HG03139 (cell line): ENCODE measurements around the gene LRRC25.
A peak's percentile ranks its signal among the peaks of the same experiment; 100 is the strongest.
"Not testable (repeated sequence)": the region's sequence is repeated elsewhere in the genome, so short reads cannot be mapped to it uniquely, and the experiment has no call there.

Source experiments
- ATAC-seq: cut with Tn5 transposase; IDR thresholded peaks from one replicate; pipeline ENCODE4 v1.9.1; 2021; ENCODE audit not compliant: unreplicated experiment

The LRRC25 gene

DNA sequence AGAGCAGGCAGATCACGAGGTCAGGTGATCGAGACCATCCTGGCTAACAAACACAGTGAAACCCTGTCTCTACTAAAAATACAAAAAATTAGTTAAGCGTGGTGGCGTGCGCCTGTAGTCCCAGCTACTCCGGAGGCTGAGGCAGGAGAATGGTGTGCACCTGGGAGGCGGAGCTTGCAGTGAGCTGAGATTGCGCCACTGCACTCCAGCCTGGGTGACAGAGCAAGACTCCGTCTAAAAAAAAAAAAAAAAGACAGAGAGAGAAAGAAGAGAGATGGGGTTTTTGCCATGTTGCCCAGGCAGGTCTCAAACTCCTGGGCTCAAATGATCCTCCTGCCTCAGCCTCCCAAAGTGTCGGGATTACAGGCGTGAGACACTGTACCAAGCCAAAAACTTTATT lies 8.3 kb upstream of the LRRC25 start:
- ATAC-seq, result not testable (repeated sequence)

DNA sequence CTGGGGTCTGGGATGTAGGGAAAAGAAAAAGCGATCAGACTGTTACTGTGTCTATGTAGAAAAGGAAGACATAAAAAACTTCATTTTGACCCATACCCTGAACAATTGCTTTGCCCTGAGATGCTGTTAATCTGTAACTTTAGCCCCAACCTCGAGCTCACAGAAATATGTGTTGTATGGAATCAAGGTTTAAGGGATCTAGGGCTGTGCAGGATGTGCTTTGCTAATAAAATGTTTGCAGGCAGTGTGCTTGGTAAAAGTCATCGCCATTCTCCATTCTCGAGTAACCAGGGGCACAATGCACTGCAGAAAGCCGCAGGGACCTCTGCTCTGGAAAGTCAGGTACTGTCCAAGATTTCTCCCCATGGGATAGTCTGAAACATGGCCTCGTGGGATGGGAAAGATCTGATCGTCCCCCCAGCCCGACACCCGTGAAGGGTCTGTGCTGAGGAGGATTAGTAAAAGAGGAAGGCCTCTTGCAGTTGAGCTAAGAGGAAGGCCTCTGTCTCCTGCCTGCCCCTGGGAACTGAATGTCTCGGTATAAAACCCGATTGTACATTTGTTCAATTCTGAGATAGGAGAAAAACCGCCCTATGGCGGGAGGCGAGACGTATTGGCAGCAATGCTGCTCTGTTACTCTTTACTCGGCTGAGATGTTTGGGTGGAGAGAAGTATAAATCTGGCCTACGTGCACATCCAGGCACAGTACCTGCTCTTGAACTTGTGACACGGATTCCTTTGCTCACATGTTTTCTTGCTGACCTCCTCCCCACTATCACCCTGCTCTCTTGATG lies 5.2 kb upstream of the LRRC25 start:
- ATAC-seq, result not testable (repeated sequence)

DNA sequence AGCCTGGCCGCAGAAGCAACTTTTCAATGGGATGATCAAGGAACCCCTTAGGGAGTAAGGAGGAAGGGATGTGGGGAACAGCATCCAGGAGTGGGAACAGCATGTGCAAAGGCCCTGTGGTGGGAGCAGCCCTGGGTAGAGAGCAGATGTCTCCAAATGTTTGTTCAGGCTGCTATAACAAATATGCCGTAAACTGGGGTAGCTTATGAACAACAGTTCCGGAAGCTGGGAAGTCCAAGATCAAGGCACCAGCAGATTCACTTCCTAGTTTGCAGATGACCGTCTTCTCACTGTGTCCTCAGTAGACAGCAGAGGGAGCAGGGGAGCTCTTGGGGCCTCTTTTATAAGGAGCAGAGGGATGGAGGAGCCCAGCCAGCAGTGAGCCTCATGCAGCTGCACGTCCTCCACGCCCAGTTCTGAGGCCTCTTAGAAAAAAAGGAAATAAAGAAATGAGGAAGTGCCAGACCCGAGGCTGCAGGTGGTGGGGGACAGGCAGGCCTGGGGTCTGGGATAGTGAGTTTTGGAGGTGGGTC lies 4.2 kb upstream of the LRRC25 start:
- no peak for ATAC-seq

DNA sequence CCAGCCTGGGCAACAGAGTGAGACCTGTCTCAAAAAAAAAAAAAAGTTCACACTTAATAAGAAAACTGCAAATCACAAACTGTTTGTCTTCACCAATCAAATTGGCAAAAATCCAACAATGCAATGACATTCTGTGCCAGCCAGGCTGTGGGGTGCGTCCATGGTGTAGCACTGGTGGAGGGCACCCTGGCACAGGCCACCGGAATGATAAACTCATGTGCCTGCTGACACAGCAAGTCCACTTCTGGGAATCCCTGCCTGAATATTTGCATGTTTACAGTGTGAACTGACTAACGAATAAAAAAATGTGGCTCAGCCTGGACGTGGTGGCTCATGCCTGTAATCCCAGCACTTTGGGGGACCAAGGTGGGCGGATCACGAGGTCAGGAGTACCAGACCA lies 1.6 kb upstream of the LRRC25 start:
- ATAC-seq, result no peak

DNA sequence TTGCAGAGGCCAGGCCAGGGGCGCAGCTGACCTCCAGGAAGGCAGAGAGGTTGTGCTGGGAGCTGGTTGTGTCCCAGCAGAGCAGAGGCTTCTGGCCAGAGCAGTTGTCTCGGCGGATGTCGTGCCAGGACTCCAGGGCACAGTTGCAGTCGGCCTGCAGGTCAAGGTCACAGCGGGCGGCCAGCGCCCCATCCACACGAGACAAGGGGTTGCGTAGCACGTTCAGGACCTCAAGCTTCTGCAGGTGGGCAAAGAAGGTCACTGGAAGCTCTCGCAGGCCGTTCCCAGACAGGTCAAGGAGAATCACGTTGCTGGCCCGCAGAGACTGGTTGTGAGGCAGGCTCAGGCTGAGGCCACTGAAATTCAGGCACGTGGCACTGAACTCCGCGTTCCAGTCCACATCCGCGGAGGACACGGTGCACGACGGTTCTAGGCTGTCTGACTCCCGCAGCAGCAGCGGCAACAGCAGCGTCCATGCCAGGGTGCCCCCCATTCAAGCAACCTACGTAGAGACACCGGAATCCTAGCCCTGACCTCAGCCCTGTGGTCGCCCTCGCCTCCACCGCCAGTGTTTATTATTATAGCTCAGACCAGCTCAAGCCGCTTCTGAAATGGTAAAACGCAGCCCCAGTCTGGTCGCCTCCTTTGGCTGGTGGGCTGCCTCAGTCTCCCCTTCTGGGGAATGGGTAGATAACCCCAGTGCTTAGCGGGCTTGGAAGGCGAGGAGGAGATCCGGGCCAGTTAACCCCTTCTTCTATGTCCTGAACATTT lies 766 bp downstream of the LRRC25 start:
- ATAC-seq, result no peak

DNA sequence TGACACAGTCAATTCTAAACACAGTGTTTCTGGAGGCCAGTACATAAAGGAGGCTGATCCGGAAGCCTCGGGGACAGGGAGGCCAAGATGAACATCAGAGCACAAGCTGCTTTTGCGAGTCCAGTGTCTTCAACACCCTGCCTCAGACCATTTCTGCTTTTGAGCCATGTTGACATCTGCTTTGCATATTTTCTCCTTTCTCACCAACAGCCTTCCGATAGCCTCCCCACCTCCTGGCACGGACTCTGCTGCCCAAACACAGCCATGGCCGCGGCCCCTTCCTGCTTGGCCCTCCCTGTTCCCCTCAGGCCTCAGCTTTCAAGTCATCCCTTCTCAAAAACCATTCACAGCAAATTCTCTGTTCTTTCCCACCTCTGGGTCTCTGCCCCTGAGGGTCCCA lies 3.6 kb downstream of the LRRC25 start:
- ATAC-seq, result no peak

DNA sequence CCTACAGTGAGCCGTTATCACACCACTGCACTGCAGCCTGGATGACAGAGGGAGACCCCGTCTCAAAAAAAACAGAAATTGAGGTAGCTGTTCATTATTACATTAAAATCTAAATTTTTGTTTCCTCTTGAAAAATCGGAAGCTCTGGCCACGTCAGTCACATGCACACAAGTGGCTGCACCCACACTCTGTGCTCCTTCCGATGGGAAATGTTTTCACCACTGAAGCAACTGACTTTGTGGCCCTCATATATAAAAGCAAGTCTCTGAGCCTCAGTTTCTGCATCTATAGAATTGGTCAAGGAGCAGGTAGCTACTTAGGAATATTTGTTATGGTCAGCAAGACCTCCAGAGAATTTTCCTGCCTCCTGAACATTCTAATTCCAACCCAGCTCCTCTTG lies 4.5 kb downstream of the LRRC25 start:
- no peak for ATAC-seq

DNA sequence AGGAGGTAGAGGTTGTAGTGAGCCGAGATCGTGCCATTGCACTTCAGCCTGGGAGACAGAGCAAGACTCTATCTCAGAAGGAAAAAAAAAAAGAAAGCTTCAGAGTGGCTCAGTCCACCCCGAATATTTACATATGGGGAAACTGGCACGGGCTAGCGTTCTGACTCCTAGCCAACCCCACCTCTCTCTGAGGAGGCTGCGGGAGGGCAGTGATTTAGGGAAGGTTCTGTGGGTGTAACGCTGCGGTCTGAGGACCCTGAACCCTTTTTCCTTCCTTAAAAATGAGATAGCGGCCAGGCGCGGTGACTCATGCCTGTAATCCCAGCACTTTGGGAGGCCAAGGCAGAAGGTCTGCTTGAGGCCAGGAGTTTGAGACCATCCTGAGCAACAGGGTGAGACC lies 5.0 kb downstream of the LRRC25 start:
- ATAC-seq, result no peak

DNA sequence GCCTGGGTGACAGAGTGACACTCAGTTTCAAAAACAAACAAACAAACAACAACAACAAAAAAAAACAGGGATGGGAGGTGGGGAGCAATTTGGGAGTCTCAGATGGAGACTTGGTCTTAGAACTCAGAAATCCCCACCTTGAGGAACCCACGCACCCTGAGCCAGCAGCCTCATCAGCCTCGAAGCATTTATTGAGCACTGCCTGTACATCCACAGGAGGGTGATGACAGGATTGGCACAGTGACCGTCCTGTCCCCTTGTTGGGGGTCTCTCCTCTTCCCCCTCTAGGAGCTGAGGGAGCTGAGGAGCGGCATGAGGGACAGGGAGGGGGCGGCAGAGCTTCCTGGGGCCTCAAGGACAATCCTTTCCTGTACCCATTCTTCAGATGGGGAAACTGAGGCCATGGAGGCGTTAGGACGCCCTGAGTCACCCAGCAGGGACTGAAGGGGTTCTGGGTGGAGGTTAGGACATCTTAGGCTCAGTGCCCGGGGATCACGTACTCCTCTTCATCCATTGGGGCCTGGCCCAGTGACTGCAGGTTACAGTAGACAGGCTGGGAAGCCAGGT lies 5.8 kb downstream of the LRRC25 start:
- ATAC-seq, result no peak

DNA sequence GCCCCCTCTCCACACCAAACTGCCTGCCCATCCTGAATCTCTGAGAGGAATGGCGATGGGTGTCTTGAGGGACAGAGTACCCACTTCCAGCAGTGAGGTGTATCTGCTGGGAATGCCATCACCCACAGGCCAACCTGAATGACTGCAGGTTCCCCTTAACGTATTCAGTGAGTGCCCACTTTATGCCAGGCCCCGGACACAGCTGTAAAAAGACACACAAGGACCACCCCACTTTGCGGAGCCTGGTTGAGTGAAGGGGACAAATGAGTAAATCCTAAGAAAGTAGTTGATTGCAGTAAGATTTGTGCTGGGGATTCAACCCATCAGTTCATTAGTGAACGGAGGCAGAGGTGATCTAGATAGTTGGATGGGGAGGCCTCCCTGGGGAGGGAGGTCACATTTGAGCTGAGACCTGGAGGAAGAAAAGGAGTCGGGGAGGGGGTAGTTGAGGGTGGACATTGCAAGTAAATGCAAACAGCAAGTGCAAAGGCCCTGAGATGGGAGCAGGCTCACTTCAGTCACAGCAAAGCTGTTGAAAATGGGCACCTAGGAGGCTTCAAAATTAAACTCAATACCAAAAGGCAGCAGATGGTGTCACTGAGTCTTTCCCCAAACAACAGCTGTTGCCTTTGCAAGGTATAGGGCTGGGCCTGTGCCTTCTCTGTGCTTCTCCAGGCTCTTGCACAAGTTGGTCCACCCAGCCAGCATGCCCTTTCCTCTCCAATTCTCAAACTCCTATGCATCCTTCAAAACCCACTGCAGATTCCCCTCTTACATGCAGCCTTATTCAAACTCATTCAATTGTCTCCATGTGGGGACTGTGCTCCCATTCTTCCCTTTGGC lies 7.1 kb downstream of the LRRC25 start:
- ATAC-seq, result no peak

DNA sequence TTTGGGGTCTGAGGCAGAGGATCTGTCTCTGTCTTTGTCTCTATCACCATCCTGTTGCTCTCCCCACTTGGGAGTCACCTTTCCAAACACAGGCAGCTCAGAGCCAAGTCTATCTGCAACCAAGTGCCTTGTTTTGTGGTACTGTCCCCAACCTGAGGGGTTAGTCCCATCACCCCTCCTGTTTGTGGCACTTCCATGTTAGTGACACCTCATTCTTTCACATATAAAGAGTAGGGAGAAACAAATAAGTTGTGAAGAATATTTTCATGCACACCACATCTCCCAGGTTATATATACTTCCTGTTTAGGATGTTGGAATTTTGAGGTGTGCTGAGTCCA lies 7.7 kb downstream of the LRRC25 start:
- ATAC-seq, result no peak

DNA sequence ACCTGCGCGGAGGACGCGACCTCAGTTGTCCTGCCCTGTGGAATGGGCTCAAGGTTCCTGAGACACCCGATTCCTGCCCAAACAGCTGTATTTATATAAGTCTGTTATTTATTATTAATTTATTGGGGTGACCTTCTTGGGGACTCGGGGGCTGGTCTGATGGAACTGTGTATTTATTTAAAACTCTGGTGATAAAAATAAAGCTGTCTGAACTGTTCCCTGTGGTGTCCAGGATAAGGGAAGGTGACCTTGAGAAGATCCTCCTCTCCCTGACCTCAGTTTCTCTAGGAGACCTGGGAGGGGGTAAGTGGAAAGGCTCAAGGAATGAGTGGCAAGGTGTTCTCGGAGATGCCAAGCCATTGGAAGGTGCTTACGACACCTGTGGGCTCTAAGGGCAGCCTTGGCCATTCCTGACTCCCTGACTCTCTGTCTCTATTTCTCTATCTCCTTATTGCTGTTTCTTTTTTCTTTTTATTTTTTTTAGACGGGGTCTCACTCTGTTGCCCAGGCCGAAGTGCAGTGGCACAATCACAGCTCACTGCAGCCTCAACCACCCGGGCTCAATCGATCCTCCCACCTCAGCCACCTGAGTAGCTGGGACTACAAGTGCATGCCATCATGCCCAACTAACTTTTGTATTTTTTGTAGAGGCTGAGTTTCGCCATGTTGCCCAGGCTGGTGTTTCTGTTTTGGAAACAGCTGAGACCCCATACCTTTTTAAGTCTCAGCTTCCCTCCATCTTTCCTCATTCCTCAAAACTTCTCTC lies 8.3 kb downstream of the LRRC25 start:
- ATAC-seq, result no peak

DNA sequence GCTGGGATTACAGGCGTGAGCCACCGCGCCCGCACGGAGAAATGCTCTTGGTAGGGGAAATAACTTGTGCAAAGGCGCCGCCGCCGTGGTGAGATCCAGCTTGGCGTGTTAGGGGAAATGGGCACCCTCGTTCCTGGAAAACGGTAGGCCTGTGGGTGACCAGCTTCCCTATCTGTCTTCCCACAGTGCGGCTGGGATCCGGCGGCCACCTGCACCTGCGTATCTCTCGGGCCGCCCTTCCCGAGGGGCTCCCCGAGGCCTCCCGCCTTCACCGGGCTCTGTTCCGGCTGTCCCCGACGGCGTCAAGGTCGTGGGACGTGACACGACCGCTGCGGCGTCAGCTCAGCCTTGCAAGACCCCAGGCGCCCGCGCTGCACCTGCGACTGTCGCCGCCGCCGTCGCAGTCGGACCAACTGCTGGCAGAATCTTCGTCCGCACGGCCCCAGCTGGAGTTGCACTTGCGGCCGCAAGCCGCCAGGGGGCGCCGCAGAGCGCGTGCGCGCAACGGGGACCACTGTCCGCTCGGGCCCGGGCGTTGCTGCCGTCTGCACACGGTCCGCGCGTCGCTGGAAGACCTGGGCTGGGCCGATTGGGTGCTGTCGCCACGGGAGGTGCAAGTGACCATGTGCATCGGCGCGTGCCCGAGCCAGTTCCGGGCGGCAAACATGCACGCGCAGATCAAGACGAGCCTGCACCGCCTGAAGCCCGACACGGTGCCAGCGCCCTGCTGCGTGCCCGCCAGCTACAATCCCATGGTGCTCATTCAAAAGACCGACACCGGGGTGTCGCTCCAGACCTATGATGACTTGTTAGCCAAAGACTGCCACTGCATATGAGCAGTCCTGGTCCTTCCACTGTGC lies 9.1 kb downstream of the LRRC25 start:
- peak; percentile 65 for ATAC-seq

DNA sequence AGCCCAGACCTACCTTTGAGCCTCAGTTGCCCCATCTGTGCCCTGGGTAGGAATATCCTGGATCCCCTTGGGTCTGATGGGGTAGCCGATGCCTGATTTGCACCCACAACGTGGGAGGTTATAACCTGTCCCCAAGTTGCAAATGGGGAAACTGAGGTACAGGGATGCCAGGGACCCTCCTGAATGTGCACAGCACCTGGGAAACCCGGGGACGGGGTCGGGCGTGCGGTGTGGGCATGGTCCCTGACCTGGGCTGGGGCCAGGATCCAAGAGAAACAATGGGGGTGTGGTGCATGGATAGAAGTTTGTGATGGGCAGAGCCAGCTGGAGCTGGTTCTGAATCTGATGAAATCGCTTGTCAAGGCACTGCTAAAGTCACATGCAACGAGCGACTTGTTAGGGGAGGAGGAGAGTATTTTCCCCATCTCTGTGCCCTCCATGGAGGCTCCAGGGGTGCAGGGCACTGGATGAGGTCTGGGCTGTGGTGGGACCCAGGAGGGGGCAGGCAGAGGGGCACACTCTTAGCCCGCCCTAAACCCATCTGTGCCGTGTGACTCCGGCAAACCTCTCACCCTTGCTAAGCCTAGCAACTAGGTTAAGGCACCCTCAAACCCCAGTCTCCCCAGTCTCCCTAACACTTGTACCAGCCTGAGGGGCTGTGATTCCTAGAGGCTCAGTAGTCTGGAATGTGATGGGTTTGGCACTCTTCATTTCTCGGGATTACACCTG lies 10.7 kb downstream of the LRRC25 start:
- ATAC-seq, result no peak

DNA sequence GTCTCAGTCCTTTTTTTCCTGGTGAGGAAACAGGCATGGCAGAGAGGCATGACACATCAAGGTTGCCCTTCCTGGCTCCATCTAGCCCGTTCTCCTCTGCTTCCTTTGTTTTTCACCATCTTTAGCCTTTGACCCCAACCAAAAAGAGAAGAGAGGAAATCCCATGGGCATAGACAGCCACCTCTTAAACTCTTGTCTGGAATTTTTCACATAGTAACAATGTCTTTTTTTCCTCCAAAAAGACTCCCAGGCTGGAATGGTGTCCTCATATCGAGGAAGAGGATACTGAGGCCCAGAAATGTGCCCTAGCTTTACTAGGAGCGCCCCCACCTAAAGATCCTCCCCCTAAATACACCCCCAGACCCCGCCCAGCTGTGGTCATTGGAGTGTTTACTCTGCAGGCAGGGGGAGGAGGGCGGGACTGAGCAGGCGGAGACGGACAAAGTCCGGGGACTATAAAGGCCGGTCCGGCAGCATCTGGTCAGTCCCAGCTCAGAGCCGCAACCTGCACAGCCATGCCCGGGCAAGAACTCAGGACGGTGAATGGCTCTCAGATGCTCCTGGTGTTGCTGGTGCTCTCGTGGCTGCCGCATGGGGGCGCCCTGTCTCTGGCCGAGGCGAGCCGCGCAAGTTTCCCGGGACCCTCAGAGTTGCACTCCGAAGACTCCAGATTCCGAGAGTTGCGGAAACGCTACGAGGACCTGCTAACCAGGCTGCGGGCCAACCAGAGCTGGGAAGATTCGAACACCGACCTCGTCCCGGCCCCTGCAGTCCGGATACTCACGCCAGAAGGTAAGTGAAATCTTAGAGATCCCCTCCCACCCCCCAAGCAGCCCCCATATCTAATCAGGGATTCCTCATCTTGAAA lies 11.5 kb downstream of the LRRC25 start, which contains the start of gene GDF15:
TSS of gene GDF15 (plus strand) at position 484 of the 868 bp plus-strand sequence. CDS start at position 516, 32 bp downstream.
- ATAC-seq, result no peak

DNA sequence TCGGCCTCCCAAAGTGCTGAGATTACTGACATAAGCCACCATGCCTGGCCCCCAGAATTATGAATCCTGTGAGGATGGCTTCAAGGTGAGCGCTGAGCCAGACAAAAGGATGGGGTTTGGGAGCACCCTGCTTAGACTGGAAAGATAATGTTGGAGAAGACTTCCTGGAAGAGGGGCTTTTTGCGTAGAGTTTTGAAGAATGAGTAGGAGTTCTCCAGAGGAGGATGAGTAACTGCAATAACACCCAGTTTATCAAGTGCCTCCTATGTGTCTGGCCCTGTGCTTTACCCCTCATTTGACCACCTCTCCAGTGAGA lies 12.1 kb downstream of the LRRC25 start:
- ATAC-seq, result no peak

DNA sequence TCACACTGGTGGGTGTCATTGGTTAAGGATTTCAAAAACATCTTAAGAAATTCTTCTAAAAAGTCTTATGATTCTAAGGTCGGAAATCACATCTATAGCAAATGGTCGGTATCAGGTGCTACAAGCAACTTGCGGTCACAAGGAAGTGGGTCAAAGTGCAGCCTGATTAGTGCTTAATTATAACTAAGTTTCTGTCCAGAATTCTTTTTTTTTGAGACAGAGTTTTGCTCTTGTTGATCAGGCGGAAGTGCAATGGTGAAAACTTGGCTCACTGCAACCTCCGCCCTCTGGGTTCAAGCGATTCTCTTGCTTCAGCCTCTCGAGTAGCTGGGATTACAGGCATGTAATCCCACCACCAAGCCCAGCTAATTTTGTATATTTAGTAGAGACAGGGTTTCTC lies 12.6 kb downstream of the LRRC25 start:
- no peak for ATAC-seq

DNA sequence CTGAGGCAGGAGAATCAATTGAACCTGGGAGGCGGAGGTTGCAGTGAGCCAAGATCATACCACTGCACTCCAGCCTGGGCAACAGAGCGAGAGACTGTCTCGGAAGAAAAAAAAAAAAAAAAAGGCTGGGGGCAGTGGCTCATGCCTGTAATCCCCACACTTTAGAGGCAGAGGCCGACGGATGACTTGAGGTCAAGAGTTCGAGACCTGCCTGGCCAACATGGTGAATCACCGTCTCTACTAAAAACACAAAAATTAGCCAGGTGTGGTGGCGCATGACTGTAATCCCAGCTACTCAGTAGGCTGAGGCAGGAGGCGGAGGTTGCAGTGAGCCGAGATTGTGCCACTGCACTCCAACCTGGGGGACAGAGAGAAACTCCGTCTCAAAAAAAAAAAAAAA lies 13.8 kb downstream of the LRRC25 start:
- not testable (repeated sequence) for ATAC-seq
